Stimulated activated CD4-positive, alpha-beta T cell treated with anti-CD3 and anti-CD28 coated beads, Interleukin-12 subunit alpha, Interleukin-12 subunit beta, amount 100 ng/mL, for 48 hours (primary cell): ENCODE measurements around the gene TCF12.
"Not testable (repeated sequence)": the region's sequence is repeated elsewhere in the genome, so short reads cannot be mapped to it uniquely, and the experiment has no call there.

Source experiments
- DNase-seq, 3 donors: peaks; one replicate each; pipeline ENCODE4 v3.0.0-alpha.2; 2020; ENCODE audit warnings: low read depth in 2 of 3, low spot score in 1 of 3

TCF12 gene

GRCh38 chr15:57160823-57161560 is 242.5 kb downstream of the TCF12 start:
- no peak for DNase-seq

GRCh38 chr15:57164251-57164650 is 245.8 kb downstream of the TCF12 start:
- DNase-seq = not testable (repeated sequence)

- DNase-seq = no peak
Measured at GRCh38 chr15:57165992-57166391, 247.5 kb downstream of the TCF12 start.

- DNase-seq = no peak
Measured at GRCh38 chr15:57167821-57168395, 249.5 kb downstream of the TCF12 start.

- no peak for DNase-seq
Measured at GRCh38 chr15:57169643-57170042, 251.2 kb downstream of the TCF12 start.

- DNase-seq = no peak
Measured at GRCh38 chr15:57171426-57171825, 253.0 kb downstream of the TCF12 start.

GRCh38 chr15:57172925-57173324 is 254.5 kb downstream of the TCF12 start:
- no peak for DNase-seq

- no peak for DNase-seq
Measured at GRCh38 chr15:57183041-57183440, 264.6 kb downstream of the TCF12 start.

- DNase-seq = no peak
Measured at GRCh38 chr15:57183614-57184344, 265.3 kb downstream of the TCF12 start.

- DNase-seq = no peak
Measured at GRCh38 chr15:57184502-57184901, 266.1 kb downstream of the TCF12 start.

- DNase-seq = no peak
Measured at GRCh38 chr15:57185507-57186074, 267.1 kb downstream of the TCF12 start.

GRCh38 chr15:57189466-57189865 is 271.0 kb downstream of the TCF12 start:
- no peak for DNase-seq

GRCh38 chr15:57190208-57190607 is 271.8 kb downstream of the TCF12 start:
- no peak for DNase-seq

GRCh38 chr15:57193161-57193560 is 274.7 kb downstream of the TCF12 start:
- no peak for DNase-seq

GRCh38 chr15:57195326-57195725 is 276.9 kb downstream of the TCF12 start:
- DNase-seq = no peak

GRCh38 chr15:57196865-57197264 is 278.4 kb downstream of the TCF12 start:
- no peak for DNase-seq

- no peak for DNase-seq
Measured at GRCh38 chr15:57198131-57198530, 279.7 kb downstream of the TCF12 start.

GRCh38 chr15:57198654-57199291 is 280.3 kb downstream of the TCF12 start:
- no peak for DNase-seq

- no peak for DNase-seq
Measured at GRCh38 chr15:57201578-57201977, 283.1 kb downstream of the TCF12 start.

GRCh38 chr15:57203906-57204305 is 285.5 kb downstream of the TCF12 start:
- no peak for DNase-seq

- DNase-seq = no peak
Measured at GRCh38 chr15:57205027-57205855, 286.8 kb downstream of the TCF12 start.
